GM12878 (cell line): ENCODE measurements around the gene FDXR. TPM values are rescaled to one million over a fixed set of nuclear protein-coding genes. Genes with fewer than 3 reads are reported as not detected.
A peak's percentile ranks its signal among the peaks of the same experiment; 100 is the strongest.

Source experiments
- CBX5 ChIP-seq: sonication (generic); IDR thresholded peaks from 2 replicates; pipeline ENCODE4 v1.6.1; 2016; ENCODE audit warnings: low read depth, moderate library complexity, mild to moderate bottlenecking, inconsistent platforms
- CREM ChIP-seq: IDR thresholded peaks from 2 replicates; pipeline ENCODE4 v1.6.1; 2014; ENCODE audit warnings: antibody characterized with exemption, low read depth
- CUX1 ChIP-seq: IDR thresholded peaks from 2 replicates; pipeline ENCODE4 v1.6.1; 2012; ENCODE audit warnings: improper control_type of control experiment, low read depth, low read length; ENCODE audit not compliant: insufficient replicate concordance
- IKZF1 ChIP-seq: fragments of 450-650 bp; conservative IDR thresholded peaks from 2 replicates; pipeline ENCODE4 v1.6.1; 2017; ENCODE audit warnings: antibody characterized with exemption, mild to moderate bottlenecking
- KAT2A ChIP-seq: conservative IDR thresholded peaks from 2 replicates; pipeline ENCODE4 v1.6.1; 2011; ENCODE audit warnings: low read depth, low read length; ENCODE audit not compliant: control insufficient read depth
- PRDM15 ChIP-seq: fragments of 450-650 bp; formaldehyde crosslinking; IDR thresholded peaks from 2 replicates; pipeline ENCODE4 v1.4.0; 2020; ENCODE audit warnings: mild to moderate bottlenecking, moderate library complexity
- RELA ChIP-seq: fragments of 450-650 bp; IDR thresholded peaks from 2 replicates; pipeline ENCODE4 v1.8.0; 2014; ENCODE audit warnings: borderline replicate concordance; ENCODE audit not compliant: partially characterized antibody
- RUNX3 ChIP-seq: IDR thresholded peaks from 2 replicates; pipeline ENCODE4 v1.6.1; 2012; ENCODE audit warnings: low read length, inconsistent platforms
- SKIL ChIP-seq: fragments of 450-650 bp; IDR thresholded peaks from 2 replicates; pipeline ENCODE4 v1.6.1; 2017; ENCODE audit warnings: mild to moderate bottlenecking, low read depth, inconsistent platforms; ENCODE audit not compliant: poor library complexity, severe bottlenecking
- SMARCA5 ChIP-seq: fragments of 450-650 bp; IDR thresholded peaks from 2 replicates; pipeline ENCODE4 v1.6.1; 2017; ENCODE audit warnings: mild to moderate bottlenecking
- SP1 ChIP-seq: IDR thresholded peaks from one replicate; pipeline ENCODE4 v1.6.1; 2011; ENCODE audit warnings: low read depth, low read length
- SREBF1 ChIP-seq: IDR thresholded peaks from 2 replicates; pipeline ENCODE4 v1.6.1; 2012; ENCODE audit warnings: mild to moderate bottlenecking, low read length
- TBL1XR1 ChIP-seq: IDR thresholded peaks from 2 replicates; pipeline ENCODE4 v1.6.1; 2012; ENCODE audit warnings: low read depth, low read length, improper control_type of control experiment
- ZBTB40 ChIP-seq: fragments of 450-650 bp; IDR thresholded peaks from 2 replicates; pipeline ENCODE4 v1.6.1; 2016; ENCODE audit warnings: mild to moderate bottlenecking, moderate library complexity, borderline replicate concordance
- polyA plus RNA-seq, 11 experiments: library from polyadenylated mRNA; depleted of rRNA in 4 of 11; unstranded in 6 of 11; stranded (reverse) in 5 of 11; fragments of >200 nt; fragmentation: Nextera tagmentation in 4 of 11; fragmentation: Illumina TruSeq in 1 of 11; extraction: Ambion mirVana in 4 of 11; extraction: Trizol in 1 of 11; gene quantifications; 1 replicate in 1 of 11; 2 replicates in 10 of 11; pipeline versions ENCODE4 v1.2.1 to v1.2.3, GENCODE V29; 2011 to 2016; ENCODE audit warnings: inconsistent platforms in 2 of 11, missing spikeins in 2 of 11, low read depth in 1 of 11
- total RNA-seq, 4 experiments: library from RNA; depleted of rRNA in 3 of 4; stranded (reverse); fragments of >200 nt in 3 of 4; fragmentation: Illumina TruSeq in 1 of 4; extraction: Trizol in 1 of 4; gene quantifications; 2 replicates each; pipeline versions ENCODE4 v1.2.1 to v1.2.3, GENCODE V29; 2013 to 2021

Gene FDXR
- total and polyA plus RNA-seq, 10 of the 15 experiments (the other 5 are each of a cell fraction or from before 2014, with no cell fraction given): 0.85 to 162 (median 48.2) TPM

GRCh38 chr17:74873037-74873873, 461 bp upstream of the FDXR start (continued):
- peak; percentile 33 for TF ChIP-seq CUX1
- peak; percentile 88; the same call in 1 of the 2 replicates for TF ChIP-seq IKZF1
- TF ChIP-seq RELA: peak; percentile 90
- no peak for TF ChIP-seq KAT2A
- TF ChIP-seq ZBTB40: peak; percentile 66; the same call in 1 of the 2 replicates
- TF ChIP-seq RUNX3: no peak
- TF ChIP-seq TBL1XR1: no peak
- no peak for TF ChIP-seq CBX5
- TF ChIP-seq CREM: peak; percentile 99
- no peak for TF ChIP-seq SREBF1
- TF ChIP-seq SKIL: peak; percentile 62
- peak; percentile 97 for TF ChIP-seq SP1
- no peak for TF ChIP-seq SMARCA5
- no peak for TF ChIP-seq PRDM15
